ENCODE data around the gene STPG3. TPM values are rescaled to one million over a fixed set of nuclear protein-coding genes. Genes with fewer than 3 reads are reported as not detected.

Gene STPG3
- total and polyA plus RNA-seq, 9 of the 15 experiments (the other 6 are each of a cell fraction or from before 2014, with no cell fraction given) = not detected

- no peak for TF ChIP-seq CCAR2 (IDR thresholded peaks at IDR 0.05; ENCODE audit: low read depth, low read length)
- TF ChIP-seq, protein P1, sequence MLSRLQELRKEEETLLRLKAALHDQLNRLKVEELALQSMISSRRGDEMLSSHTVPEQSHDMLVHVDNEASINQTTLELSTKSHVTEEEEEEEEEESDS (CRISPR knock-in tag; IDR thresholded peaks at IDR 0.05) = no peak
- no peak for TF ChIP-seq VEZF1 (CRISPR knock-in tag; IDR thresholded peaks at IDR 0.05)
- 0 out of 4 replicates have a peak, but pooled peaks of 1 of the 2 experiments have one; percentile 31 for TF ChIP-seq RCOR1 (IDR thresholded peaks at IDR 0.05; ENCODE audit: borderline replicate concordance in 1 of 2, low read depth in 2 of 2, low read length in 2 of 2)
- TF ChIP-seq E4F1 (CRISPR knock-in tag; IDR thresholded peaks at IDR 0.05; ENCODE audit: borderline replicate concordance) = no peak; the same call in 1 of the 2 replicates
- no peak for TF ChIP-seq ZNF431 (CRISPR knock-in tag; IDR thresholded peaks at IDR 0.05)
- no peak for TF ChIP-seq TAL1 (IDR thresholded peaks at IDR 0.05)
- TF ChIP-seq STAG1 (CRISPR knock-in tag; IDR thresholded peaks at IDR 0.05; ENCODE audit: borderline replicate concordance) = 0 out of 2 replicates have a peak, but pooled peaks have one; percentile 19
- no peak for TF ChIP-seq RFX1 (IDR thresholded peaks at IDR 0.05)
- TF ChIP-seq ETV6 (IDR thresholded peaks at IDR 0.05; ENCODE audit: borderline replicate concordance in 1 of 2, low read depth in 2 of 2, low read length in 1 of 2) = no peak
- TF ChIP-seq ETV6 (CRISPR knock-in tag; IDR thresholded peaks at IDR 0.05; ENCODE audit: borderline replicate concordance) = peak; percentile 29; the same call in 1 of the 2 replicates
- peak; percentile 49 to 93 (median 90) for TF ChIP-seq YY1 (IDR thresholded peaks at IDR 0.05; ENCODE audit: borderline replicate concordance in 1 of 3, control insufficient read depth in 1 of 3, extremely low read depth in 1 of 3, insufficient read depth in 3 of 3, insufficient read length in 1 of 3, insufficient replicate concordance in 2 of 3, low read depth in 1 of 3, low read length in 2 of 3)
- peak; percentile 93 for TF ChIP-seq CHD2 (IDR thresholded peaks at IDR 0.05; ENCODE audit: low read depth, low read length)
- TF ChIP-seq YBX1 (IDR thresholded peaks at IDR 0.05) = no peak
- no peak for TF ChIP-seq ZC3H8 (IDR thresholded peaks at IDR 0.05)
- no peak for TF ChIP-seq ZNF644 (tag; IDR thresholded peaks at IDR 0.05; ENCODE audit: low read depth)
- TF ChIP-seq, protein P2, sequence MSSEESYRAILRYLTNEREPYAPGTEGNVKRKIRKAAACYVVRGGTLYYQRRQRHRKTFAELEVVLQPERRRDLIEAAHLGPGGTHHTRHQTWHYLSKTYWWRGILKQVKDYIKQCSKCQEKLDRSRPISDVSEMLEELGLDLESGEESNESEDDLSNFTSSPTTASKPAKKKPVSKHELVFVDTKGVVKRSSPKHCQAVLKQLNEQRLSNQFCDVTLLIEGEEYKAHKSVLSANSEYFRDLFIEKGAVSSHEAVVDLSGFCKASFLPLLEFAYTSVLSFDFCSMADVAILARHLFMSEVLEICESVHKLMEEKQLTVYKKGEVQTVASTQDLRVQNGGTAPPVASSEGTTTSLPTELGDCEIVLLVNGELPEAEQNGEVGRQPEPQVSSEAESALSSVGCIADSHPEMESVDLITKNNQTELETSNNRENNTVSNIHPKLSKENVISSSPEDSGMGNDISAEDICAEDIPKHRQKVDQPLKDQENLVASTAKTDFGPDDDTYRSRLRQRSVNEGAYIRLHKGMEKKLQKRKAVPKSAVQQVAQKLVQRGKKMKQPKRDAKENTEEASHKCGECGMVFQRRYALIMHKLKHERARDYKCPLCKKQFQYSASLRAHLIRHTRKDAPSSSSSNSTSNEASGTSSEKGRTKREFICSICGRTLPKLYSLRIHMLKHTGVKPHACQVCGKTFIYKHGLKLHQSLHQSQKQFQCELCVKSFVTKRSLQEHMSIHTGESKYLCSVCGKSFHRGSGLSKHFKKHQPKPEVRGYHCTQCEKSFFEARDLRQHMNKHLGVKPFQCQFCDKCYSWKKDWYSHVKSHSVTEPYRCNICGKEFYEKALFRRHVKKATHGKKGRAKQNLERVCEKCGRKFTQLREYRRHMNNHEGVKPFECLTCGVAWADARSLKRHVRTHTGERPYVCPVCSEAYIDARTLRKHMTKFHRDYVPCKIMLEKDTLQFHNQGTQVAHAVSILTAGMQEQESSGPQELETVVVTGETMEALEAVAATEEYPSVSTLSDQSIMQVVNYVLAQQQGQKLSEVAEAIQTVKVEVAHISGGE (CRISPR knock-in tag; IDR thresholded peaks at IDR 0.05) = peak in 1 of 3 experiments; percentile 80; a peak in 2 of 6 replicates
- TF ChIP-seq, protein P3, sequence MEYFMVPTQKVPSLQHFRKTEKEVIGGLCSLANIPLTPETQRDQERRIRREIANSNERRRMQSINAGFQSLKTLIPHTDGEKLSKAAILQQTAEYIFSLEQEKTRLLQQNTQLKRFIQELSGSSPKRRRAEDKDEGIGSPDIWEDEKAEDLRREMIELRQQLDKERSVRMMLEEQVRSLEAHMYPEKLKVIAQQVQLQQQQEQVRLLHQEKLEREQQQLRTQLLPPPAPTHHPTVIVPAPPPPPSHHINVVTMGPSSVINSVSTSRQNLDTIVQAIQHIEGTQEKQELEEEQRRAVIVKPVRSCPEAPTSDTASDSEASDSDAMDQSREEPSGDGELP (CRISPR knock-in tag; IDR thresholded peaks at IDR 0.05; ENCODE audit: borderline replicate concordance) = peak; percentile 38
Measured at GRCh38 chr9:137240841-137241489, 10.1 kb upstream of the STPG3 start, which contains the start of gene TUBB4B (continued).
